CD14-positive monocyte (primary cell): ENCODE measurements around the gene IL2. TPM values are rescaled to one million over a fixed set of nuclear protein-coding genes. Genes with fewer than 3 reads are reported as not detected.

ENCODE experiments used
- DNase-seq, 3 donors: peaks; one replicate each; pipeline ENCODE4 v3.0.0-alpha.2; 2011 to 2022
- H2AFZ ChIP-seq: 2 replicates; pipeline ENCODE4 v1.6.0; 2012; ENCODE audit warnings: mild to moderate bottlenecking, low read depth, low read length, inconsistent platforms; ENCODE audit not compliant: insufficient read depth, poor library complexity, severe bottlenecking
- H3K27ac ChIP-seq, 2 donors: 1 replicate in 1 of 2; 2 replicates in 1 of 2; pipeline ENCODE4 v1.5.1; 2012 to 2013; ENCODE audit warnings: low read length in 2 of 2, control low read depth in 1 of 2, inconsistent platforms in 1 of 2, low read depth in 1 of 2, mild to moderate bottlenecking in 1 of 2
- H3K27me3 ChIP-seq, 2 donors: one replicate each; pipeline versions ENCODE4 v1.6.0 to v1.6.1; 2011 to 2013; ENCODE audit warnings: low read length in 2 of 2; ENCODE audit not compliant: control insufficient read depth in 2 of 2, insufficient read depth in 2 of 2
- H3K36me3 ChIP-seq, 2 donors: replicated peaks in 1 of 2; 1 replicate in 1 of 2; 2 replicates in 1 of 2; pipeline versions ENCODE4 v1.5.1 to v1.6.1; 2012 to 2013; ENCODE audit warnings: low read length in 2 of 2, control low read depth in 1 of 2, inconsistent platforms in 1 of 2, mild to moderate bottlenecking in 1 of 2; ENCODE audit not compliant: insufficient read depth in 2 of 2, control insufficient read depth in 1 of 2
- H3K4me1 ChIP-seq, 2 donors: 1 replicate in 1 of 2; 2 replicates in 1 of 2; pipeline versions ENCODE4 v1.5.1 to v1.6.1; 2012 to 2013; ENCODE audit warnings: low read length in 2 of 2, control low read depth in 1 of 2, inconsistent platforms in 1 of 2, mild to moderate bottlenecking in 1 of 2, moderate library complexity in 1 of 2; ENCODE audit not compliant: insufficient read depth in 2 of 2, control insufficient read depth in 1 of 2
- H3K4me2 ChIP-seq: replicated peaks from 2 replicates; pipeline ENCODE3; 2012; ENCODE audit warnings: low read length, moderate library complexity, mild to moderate bottlenecking; ENCODE audit not compliant: poor library complexity, severe bottlenecking; ENCODE audit errors: extremely low read depth
- H3K4me3 ChIP-seq, 3 experiments: fragments of 200-600 bp in 1 of 3; sonication (generic) in 1 of 3; replicated peaks in 1 of 3; 1 replicate in 2 of 3; 2 replicates in 1 of 3; pipeline ENCODE4 v1.5.1; 2011 to 2013; ENCODE audit warnings: low read length in 3 of 3, mild to moderate bottlenecking in 3 of 3, control low read depth in 2 of 3, low read depth in 2 of 3, inconsistent platforms in 1 of 3, moderate library complexity in 1 of 3
- H3K79me2 ChIP-seq: 2 replicates; pipeline ENCODE4 v1.6.0; 2012; ENCODE audit warnings: mild to moderate bottlenecking, control low read depth, inconsistent platforms, low read length, moderate library complexity; ENCODE audit not compliant: insufficient read depth
- H3K9ac ChIP-seq: 2 replicates; pipeline ENCODE4 v1.6.0; 2017; ENCODE audit warnings: low read length, mild to moderate bottlenecking; ENCODE audit not compliant: insufficient read depth, poor library complexity, severe bottlenecking
- H3K9me3 ChIP-seq, 2 donors: replicated peaks in 1 of 2; 1 replicate in 1 of 2; 2 replicates in 1 of 2; pipeline versions ENCODE4 v1.5.1 to v1.6.1; 2012 to 2013; ENCODE audit warnings: low read length in 2 of 2, control low read depth in 1 of 2; ENCODE audit not compliant: control insufficient read depth in 1 of 2, insufficient read depth in 1 of 2
- H4K20me1 ChIP-seq: 2 replicates; pipeline ENCODE4 v1.6.0; 2012; ENCODE audit warnings: mild to moderate bottlenecking, low read length, control low read depth, moderate library complexity; ENCODE audit not compliant: insufficient read depth
- H3K27ac Mint-ChIP-seq, 7 donors: one replicate each; pipeline ENCODE4 v1.8.0; 2020; ENCODE audit warnings: mild to moderate bottlenecking in 7 of 7, mixed read lengths in 7 of 7, moderate library complexity in 6 of 7, inconsistent platforms in 2 of 7
- H3K27me3 Mint-ChIP-seq, 3 donors: one replicate each; pipeline ENCODE4 v1.8.0; 2021 to 2022; ENCODE audit warnings: low read depth in 3 of 3, mild to moderate bottlenecking in 3 of 3, mixed read lengths in 3 of 3, moderate library complexity in 3 of 3, inconsistent platforms in 1 of 3
- H3K36me3 Mint-ChIP-seq, 2 donors: one replicate each; pipeline ENCODE4 v1.8.0; 2020; ENCODE audit warnings: mixed read lengths in 2 of 2, inconsistent platforms in 1 of 2, mild to moderate bottlenecking in 1 of 2
- H3K4me1 Mint-ChIP-seq: one replicate; pipeline ENCODE4 v1.8.0; 2020; ENCODE audit warnings: mild to moderate bottlenecking, mixed read lengths
- H3K4me3 Mint-ChIP-seq, 2 donors: one replicate each; pipeline ENCODE4 v1.8.0; 2020; ENCODE audit warnings: mild to moderate bottlenecking in 2 of 2, mixed read lengths in 2 of 2, moderate library complexity in 1 of 2
- H3K9me3 Mint-ChIP-seq, 7 donors: one replicate each; pipeline ENCODE4 v1.8.0; 2020 to 2022; ENCODE audit warnings: mixed read lengths in 7 of 7, mild to moderate bottlenecking in 6 of 7, moderate library complexity in 6 of 7, inconsistent platforms in 2 of 7
- CTCF ChIP-seq: fragments of 200-600 bp; IDR thresholded peaks from one replicate; pipeline ENCODE4 v1.8.0; 2022; ENCODE audit warnings: antibody characterized with exemption, mild to moderate bottlenecking
- whole genome bisulfite sequencing: methylation state at CpG from one replicate; pipeline ENCODE4 v1.1.5; 2013; ENCODE audit warnings: missing lambda C conversion rate; ENCODE audit not compliant: insufficient coverage; 5-methylcytosine and 5-hydroxymethylcytosine counted together
- intact Hi-C, 2 donors: fragments of 100-400 bp; cut with micrococcal nuclease; formaldehyde crosslinking; loops; one replicate each; pipeline versions ENCODE4 v1.15.0 to v1.15.1; 2023
- polyA plus RNA-seq, 3 donors: library from polyadenylated mRNA; depleted of rRNA in 1 of 3; unstranded in 2 of 3; stranded (reverse) in 1 of 3; fragments of 300-500 nt in 2 of 3; fragments of >200 nt in 1 of 3; fragmentation: Illumina TruSeq in 2 of 3; gene quantifications; 1 replicate in 2 of 3; 2 replicates in 1 of 3; pipeline ENCODE4 v1.2.3, GENCODE V29; 2012 to 2021

Gene IL2
- polyA plus RNA-seq, 3 donors: not detected

GRCh38 chr4:122483481-122483880, 27.0 kb upstream of the IL2 start:
- no peaks in the 10 kb centered on the region for H3K27me3 ChIP-seq
- Mint-ChIP-seq H3K27me3 (no peaks in the 10 kb centered on the region), H3K4me1 (no peaks in the 10 kb centered on the region), H3K4me3 (no peak overlapping the region), H3K36me3 (no peaks in the 10 kb centered on the region), H3K27ac (no peak overlapping the region), H3K9me3 (peaks cover 0 to 10% (median 4%) of the 10 kb centered on the region in 7 donors)
- no peak for DNase-seq
- H3K36me3 ChIP-seq: no peaks in the 10 kb centered on the region
- no peaks in the 10 kb centered on the region for H3K79me2 ChIP-seq
- H2AFZ ChIP-seq: no peak overlapping the region
- TF ChIP-seq CTCF: no peak
- H3K4me1 ChIP-seq: no peaks in the 10 kb centered on the region
- no CpG with 5 or more reads among the region's 4 CpGs for WGBS
- no peak overlapping the region for H3K27ac ChIP-seq
- H3K4me2 ChIP-seq: no peak overlapping the region
- no peaks in the 10 kb centered on the region for H4K20me1 ChIP-seq
- H3K9me3 ChIP-seq: peaks cover 2 to 3% of the 10 kb centered on the region in 2 donors
- intact Hi-C loops: no loop called here
- no peak overlapping the region for H3K9ac ChIP-seq
- H3K4me3 ChIP-seq: no peak overlapping the region

GRCh38 chr4:122481766-122482405, 25.4 kb upstream of the IL2 start:
- WGBS: 100% methylated on average over 1 of the region's 4 CpGs
- Histone ChIP-seq H3K79me2 (no peaks in the 10 kb centered on the region), H3K27ac (no peak overlapping the region), H3K4me3 (no peak overlapping the region), H3K27me3 (no peaks in the 10 kb centered on the region), H3K4me2 (no peak overlapping the region), H2AFZ (no peak overlapping the region), H3K36me3 (no peaks in the 10 kb centered on the region), H3K9ac (no peak overlapping the region), H3K4me1 (no peaks in the 10 kb centered on the region), H4K20me1 (no peaks in the 10 kb centered on the region), H3K9me3 (no peaks in the 10 kb centered on the region)
- Mint-ChIP-seq H3K36me3 (no peaks in the 10 kb centered on the region), H3K27me3 (peaks cover 0 to 1% (median 0%) of the 10 kb centered on the region in 3 donors), H3K4me3 (no peak overlapping the region), H3K4me1 (no peaks in the 10 kb centered on the region), H3K9me3 (peaks cover 0 to 7% (median 3%) of the 10 kb centered on the region in 7 donors), H3K27ac (no peak overlapping the region)
- intact Hi-C loops: no loop called here
- TF ChIP-seq CTCF: no peak
- DNase-seq: no peak
